ENCODE results near the gene OPCML.

OPCML gene

DNA sequence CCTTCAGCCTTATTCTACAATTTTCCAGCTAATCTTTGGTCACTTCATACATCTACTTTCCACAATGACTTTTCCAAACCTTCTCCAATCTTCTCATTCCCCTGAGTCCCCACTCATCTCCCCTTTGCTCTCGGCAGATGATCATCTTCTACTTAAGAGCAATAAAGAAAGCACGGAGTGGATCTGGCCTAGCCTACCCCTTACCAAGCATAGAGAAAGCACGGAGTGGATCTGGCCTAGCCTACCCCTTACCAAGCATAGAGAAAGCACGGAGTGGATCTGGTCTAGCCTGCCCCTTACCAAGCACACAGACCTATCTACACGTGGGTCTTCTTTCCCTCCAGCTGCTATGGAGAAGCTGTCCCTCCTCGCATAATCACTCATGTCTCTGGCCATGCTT is 558.6 kb downstream of the OPCML start:
- Histone ChIP-seq H3K9me3 (ENCODE audit: control insufficient read depth, insufficient read depth, low read length) (no peaks in the 10 kb centered on the region), H3K79me2 (ENCODE audit: control insufficient read depth, low read length) (no peaks in the 10 kb centered on the region), H3K9me2 (replicated peaks; ENCODE audit: control insufficient read depth, low read length) (no peaks in the 10 kb centered on the region; the same call in 1 of the 2 replicates), H3F3A (ENCODE audit: control insufficient read depth, insufficient read depth) (no peaks in the 10 kb centered on the region), H3K36me3 (ENCODE audit: control insufficient read depth, low read length) (no peaks in the 10 kb centered on the region), H4K20me1 (ENCODE audit: control insufficient read depth, insufficient read depth, low read depth, low read length) (no peaks in the 10 kb centered on the region), H3K4me1 (ENCODE audit: control insufficient read depth, low read length) (no peaks in the 10 kb centered on the region), H3K27me3 (ENCODE audit: control insufficient read depth, low read length) (no peaks in the 10 kb centered on the region), H3K4me3 (ENCODE audit: low read length) (no peak overlapping the region), H3K4me2 (ENCODE audit: low read length) (no peak overlapping the region), H3K27ac (ENCODE audit: low read depth, low read length) (no peak overlapping the region)
- TF ChIP-seq EZH2phosphoT487 (IDR thresholded peaks at IDR 0.05; ENCODE audit: borderline replicate concordance, low read length): no peak
- TF ChIP-seq, protein P1, sequence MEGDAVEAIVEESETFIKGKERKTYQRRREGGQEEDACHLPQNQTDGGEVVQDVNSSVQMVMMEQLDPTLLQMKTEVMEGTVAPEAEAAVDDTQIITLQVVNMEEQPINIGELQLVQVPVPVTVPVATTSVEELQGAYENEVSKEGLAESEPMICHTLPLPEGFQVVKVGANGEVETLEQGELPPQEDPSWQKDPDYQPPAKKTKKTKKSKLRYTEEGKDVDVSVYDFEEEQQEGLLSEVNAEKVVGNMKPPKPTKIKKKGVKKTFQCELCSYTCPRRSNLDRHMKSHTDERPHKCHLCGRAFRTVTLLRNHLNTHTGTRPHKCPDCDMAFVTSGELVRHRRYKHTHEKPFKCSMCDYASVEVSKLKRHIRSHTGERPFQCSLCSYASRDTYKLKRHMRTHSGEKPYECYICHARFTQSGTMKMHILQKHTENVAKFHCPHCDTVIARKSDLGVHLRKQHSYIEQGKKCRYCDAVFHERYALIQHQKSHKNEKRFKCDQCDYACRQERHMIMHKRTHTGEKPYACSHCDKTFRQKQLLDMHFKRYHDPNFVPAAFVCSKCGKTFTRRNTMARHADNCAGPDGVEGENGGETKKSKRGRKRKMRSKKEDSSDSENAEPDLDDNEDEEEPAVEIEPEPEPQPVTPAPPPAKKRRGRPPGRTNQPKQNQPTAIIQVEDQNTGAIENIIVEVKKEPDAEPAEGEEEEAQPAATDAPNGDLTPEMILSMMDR (IDR thresholded peaks at IDR 0.05; ENCODE audit: low read depth, low read length, poor library complexity, severe bottlenecking): no peak

DNA sequence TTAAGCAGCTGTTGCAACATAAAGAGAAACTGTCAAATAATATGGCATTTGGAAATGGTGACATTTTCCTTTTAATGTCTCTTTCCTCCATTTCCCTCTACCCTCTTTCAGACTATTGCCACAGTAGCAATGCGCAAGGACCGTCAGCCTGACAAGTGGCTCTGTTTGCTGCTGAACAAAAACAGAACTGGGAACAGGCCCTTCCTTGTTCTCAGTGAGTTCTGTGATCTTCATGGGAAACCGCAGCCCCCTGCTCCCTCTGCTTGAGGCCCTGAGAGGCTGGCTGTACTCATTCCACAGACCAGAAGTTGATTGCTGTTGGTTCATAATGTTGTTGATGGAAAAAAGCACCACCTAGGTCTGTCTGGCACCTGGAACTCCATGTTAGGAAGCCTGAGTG is 559.7 kb downstream of the OPCML start:
- no peaks in the 10 kb centered on the region for H3K27me3 ChIP-seq (ENCODE audit: control insufficient read depth, low read length)
- H4K20me1 ChIP-seq (ENCODE audit: control insufficient read depth, insufficient read depth, low read depth, low read length): no peaks in the 10 kb centered on the region
- H3F3A ChIP-seq (ENCODE audit: control insufficient read depth, insufficient read depth): no peaks in the 10 kb centered on the region
- H3K9me2 ChIP-seq (replicated peaks; ENCODE audit: control insufficient read depth, low read length): no peaks in the 10 kb centered on the region; the same call in 1 of the 2 replicates
- H3K4me3 ChIP-seq (ENCODE audit: low read length): no peak overlapping the region
- no peaks in the 10 kb centered on the region for H3K79me2 ChIP-seq (ENCODE audit: control insufficient read depth, low read length)
- H3K4me2 ChIP-seq (ENCODE audit: low read length): no peak overlapping the region
- H3K4me1 ChIP-seq (ENCODE audit: control insufficient read depth, low read length): no peaks in the 10 kb centered on the region
- TF ChIP-seq EZH2phosphoT487 (IDR thresholded peaks at IDR 0.05; ENCODE audit: borderline replicate concordance, low read length): no peak
- TF ChIP-seq, protein P1 (IDR thresholded peaks at IDR 0.05; ENCODE audit: low read depth, low read length, poor library complexity, severe bottlenecking): no peak
- H3K36me3 ChIP-seq (ENCODE audit: control insufficient read depth, low read length): no peaks in the 10 kb centered on the region
- H3K9me3 ChIP-seq (ENCODE audit: control insufficient read depth, insufficient read depth, low read length): no peaks in the 10 kb centered on the region
- H3K27ac ChIP-seq (ENCODE audit: low read depth, low read length): no peak overlapping the region

DNA sequence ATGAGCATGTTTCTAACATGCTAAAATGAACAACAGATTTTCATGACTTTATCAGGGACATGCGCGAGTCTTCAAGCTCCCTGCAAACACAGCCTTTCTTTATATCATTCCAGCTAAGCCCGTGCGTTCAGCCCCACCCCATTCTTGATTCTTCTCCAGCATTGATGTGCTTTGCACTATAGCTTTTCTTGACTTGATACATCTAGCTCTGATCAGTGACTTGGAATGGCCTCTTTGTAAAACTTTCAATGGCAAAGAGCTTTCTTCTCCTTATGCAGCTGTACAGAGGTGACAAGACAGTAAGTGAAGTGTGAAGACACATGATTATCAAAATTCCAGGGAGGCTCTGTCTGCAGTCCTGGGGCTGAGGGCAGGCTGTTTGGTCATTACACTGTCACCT is 561.0 kb downstream of the OPCML start:
- TF ChIP-seq, protein P1 (IDR thresholded peaks at IDR 0.05; ENCODE audit: low read depth, low read length, poor library complexity, severe bottlenecking): no peak
- Histone ChIP-seq H3K4me1 (ENCODE audit: control insufficient read depth, low read length) (no peaks in the 10 kb centered on the region), H3K9me2 (replicated peaks; ENCODE audit: control insufficient read depth, low read length) (no peaks in the 10 kb centered on the region; the same call in 1 of the 2 replicates), H3K9me3 (ENCODE audit: control insufficient read depth, insufficient read depth, low read length) (no peaks in the 10 kb centered on the region), H3K79me2 (ENCODE audit: control insufficient read depth, low read length) (no peaks in the 10 kb centered on the region), H4K20me1 (ENCODE audit: control insufficient read depth, insufficient read depth, low read depth, low read length) (no peaks in the 10 kb centered on the region), H3K4me3 (ENCODE audit: low read length) (no peak overlapping the region), H3F3A (ENCODE audit: control insufficient read depth, insufficient read depth) (no peaks in the 10 kb centered on the region), H3K27ac (ENCODE audit: low read depth, low read length) (no peak overlapping the region), H3K36me3 (ENCODE audit: control insufficient read depth, low read length) (no peaks in the 10 kb centered on the region), H3K27me3 (ENCODE audit: control insufficient read depth, low read length) (no peaks in the 10 kb centered on the region), H3K4me2 (ENCODE audit: low read length) (no peak overlapping the region)

DNA sequence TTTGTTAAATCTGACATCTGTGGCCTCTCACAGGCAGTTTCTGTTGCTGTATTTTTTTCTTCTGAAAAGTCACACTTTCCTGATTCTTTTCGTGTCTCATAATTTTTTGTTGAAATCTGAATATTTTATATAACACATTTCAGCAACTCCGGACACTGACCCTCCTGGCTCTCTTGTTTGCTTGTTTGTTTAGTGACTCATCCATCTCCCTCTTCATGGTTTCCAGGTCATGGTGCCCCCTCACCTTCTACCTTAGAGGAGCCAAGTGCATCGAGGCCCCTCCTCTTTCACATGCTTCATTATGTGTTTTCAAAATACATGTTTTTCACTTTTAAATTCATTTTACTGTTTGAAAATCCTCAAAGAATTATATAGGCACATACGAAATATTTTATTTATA is 562.4 kb downstream of the OPCML start:
- no peak overlapping the region for H3K4me2 ChIP-seq (ENCODE audit: low read length)
- no peaks in the 10 kb centered on the region for H4K20me1 ChIP-seq (ENCODE audit: control insufficient read depth, insufficient read depth, low read depth, low read length)
- no peaks in the 10 kb centered on the region; the same call in 1 of the 2 replicates for H3K9me2 ChIP-seq (replicated peaks; ENCODE audit: control insufficient read depth, low read length)
- H3K27me3 ChIP-seq (ENCODE audit: control insufficient read depth, low read length): no peaks in the 10 kb centered on the region
- no peak overlapping the region for H3K27ac ChIP-seq (ENCODE audit: low read depth, low read length)
- H3F3A ChIP-seq (ENCODE audit: control insufficient read depth, insufficient read depth): no peaks in the 10 kb centered on the region
- H3K79me2 ChIP-seq (ENCODE audit: control insufficient read depth, low read length): no peaks in the 10 kb centered on the region
- no peaks in the 10 kb centered on the region for H3K9me3 ChIP-seq (ENCODE audit: control insufficient read depth, insufficient read depth, low read length)
- no peaks in the 10 kb centered on the region for H3K4me1 ChIP-seq (ENCODE audit: control insufficient read depth, low read length)
- no peaks in the 10 kb centered on the region for H3K36me3 ChIP-seq (ENCODE audit: control insufficient read depth, low read length)
- no peak for TF ChIP-seq EZH2phosphoT487 (IDR thresholded peaks at IDR 0.05; ENCODE audit: borderline replicate concordance, low read length)
- TF ChIP-seq, protein P1 (IDR thresholded peaks at IDR 0.05; ENCODE audit: low read depth, low read length, poor library complexity, severe bottlenecking): no peak
- no peak overlapping the region for H3K4me3 ChIP-seq (ENCODE audit: low read length)

Measured in DOHH2 (cell line).